AG08395 (cell line): ENCODE measurements around the gene TBC1D3G.
"Not testable (repeated sequence)": the region's sequence is repeated elsewhere in the genome, so short reads cannot be mapped to it uniquely, and the experiment has no call there.

Experiments
- DNase-seq: peaks from one replicate; pipeline ENCODE4 v3.0.0; 2012; ENCODE audit warnings: mixed read lengths, low spot score

TBC1D3G gene

DNA sequence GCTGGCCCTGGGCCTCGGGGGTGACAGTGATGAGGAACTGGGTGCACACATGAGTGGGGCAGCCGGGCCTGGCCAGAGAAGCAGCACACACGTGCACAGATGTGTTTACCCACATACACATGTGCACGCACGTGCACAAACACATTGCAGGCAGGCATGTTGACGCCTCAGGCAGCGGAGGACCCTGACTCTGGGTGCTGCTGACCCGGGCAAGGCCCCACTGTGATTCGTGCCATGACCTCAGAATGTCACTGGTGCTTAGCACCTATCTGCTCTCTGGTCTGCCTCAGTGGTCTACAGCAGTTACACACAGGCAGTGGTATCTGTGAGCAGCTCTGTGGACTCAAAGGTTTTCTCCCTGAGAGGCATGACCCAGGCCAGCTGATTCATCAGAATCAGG is at the start of gene TBC1D3G:
Gene TBC1D3G, plus strand, starts transcription at position 301 of the 400 bp plus-strand sequence. CDS start 1,528 bp downstream, outside the sequence.
- not testable (repeated sequence) for DNase-seq

DNA sequence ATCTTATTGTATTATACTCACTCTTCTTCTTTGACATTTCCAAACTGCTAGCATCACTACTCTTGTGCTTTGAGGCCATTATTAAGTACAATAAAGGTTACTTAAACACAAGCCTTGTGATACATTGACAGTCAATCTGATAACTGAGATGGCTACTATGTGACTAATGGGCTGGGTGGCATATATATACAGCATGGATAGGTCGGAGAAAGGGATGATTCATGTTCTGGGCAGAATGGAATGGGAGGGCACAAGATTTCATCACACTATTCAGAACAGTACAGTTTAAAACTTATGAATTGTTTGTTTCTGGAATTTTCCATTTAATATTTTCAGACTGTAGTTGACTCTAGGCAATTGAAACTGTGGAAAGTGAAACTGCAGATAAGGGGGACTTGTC is 40.4 kb upstream of the TBC1D3G start:
- not testable (repeated sequence) for DNase-seq

DNA sequence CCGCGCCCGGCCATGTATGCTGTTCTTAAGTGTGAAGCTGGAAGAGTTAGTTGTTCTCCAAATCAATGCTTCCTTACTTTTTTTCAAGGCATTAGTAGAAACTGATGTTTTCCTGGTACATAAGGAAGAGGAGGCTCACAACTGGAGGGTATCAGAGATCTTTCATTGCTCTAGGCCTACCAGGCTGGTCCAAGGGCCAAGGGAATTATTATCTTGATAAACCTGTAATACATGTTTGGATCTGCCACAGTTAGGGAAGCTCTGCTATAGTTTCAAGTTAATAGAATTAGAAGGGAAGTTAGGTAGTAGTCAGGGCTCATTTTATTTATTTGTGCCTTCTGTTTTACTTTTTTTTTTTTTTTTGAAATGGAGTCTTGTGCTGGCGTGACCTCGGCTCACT is 39.5 kb upstream of the TBC1D3G start:
- not testable (repeated sequence) for DNase-seq

DNA sequence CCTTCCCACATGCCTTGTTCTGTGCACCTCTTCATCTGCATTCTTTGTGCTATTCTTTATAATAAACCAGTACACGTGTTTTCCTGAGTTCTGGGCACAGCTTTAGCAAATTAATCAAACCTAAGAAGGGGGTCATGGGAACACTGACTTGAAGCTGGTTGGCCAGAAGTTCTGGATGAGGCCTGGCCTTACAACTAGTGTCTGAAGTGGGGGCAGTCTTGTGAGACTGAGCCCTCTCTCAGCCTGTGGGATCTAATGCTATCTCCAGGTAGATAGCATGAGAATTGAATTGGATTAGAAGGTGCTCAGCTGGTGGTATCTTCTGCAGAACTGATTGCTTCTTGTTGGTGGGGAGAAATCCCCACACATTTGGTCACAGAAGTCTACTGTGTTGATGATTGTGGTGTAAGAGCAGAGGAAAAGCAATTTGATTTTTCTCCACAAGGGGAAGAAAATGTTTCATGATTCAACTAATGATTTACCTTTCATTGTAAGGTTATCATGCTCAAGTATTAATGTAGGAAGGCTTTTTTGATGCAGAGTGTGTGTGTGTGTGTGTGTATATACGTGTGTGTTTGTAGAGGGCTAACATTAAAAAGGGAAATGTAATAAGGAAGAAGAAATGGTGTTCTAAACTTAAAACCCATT is 33.6 kb upstream of the TBC1D3G start:
- not testable (repeated sequence) for DNase-seq

DNA sequence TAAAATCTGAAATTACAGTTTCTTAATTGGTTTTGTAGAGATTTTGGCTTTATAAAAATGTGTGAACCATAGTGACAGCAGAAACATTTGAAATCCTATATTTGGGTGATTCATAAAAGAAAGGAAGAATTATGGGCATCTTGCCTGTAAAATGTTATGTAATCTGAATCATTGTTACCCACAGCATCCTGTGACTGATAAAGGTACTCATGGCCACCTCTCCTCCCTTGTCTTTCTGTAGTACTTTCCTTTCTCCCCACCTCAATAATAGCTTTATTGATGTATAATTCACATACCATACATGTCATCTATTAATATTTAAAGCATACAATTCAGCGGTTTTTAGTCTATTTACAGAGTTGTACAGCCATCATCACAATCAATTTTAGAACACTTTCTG is 28.5 kb upstream of the TBC1D3G start:
- DNase-seq = not testable (repeated sequence)

DNA sequence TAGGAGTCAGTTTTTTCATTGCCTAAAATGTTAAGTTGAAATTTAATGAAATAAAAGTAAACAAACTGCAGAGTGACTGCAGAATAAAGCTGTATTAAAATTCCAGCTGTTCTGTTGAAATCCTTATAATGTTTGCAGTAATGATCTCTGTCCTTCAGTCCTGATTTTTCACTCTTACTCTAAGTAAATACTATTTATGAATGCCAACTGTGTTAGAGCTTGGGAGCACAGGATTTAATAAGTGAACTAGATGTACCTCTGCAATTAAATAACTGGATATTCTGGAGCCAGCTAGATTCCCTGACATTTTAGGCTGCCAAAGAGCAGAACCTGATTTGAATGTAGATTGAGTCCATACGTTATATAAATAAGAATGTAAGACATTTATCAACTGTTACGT is 7.9 kb upstream of the TBC1D3G start:
- DNase-seq = not testable (repeated sequence)

DNA sequence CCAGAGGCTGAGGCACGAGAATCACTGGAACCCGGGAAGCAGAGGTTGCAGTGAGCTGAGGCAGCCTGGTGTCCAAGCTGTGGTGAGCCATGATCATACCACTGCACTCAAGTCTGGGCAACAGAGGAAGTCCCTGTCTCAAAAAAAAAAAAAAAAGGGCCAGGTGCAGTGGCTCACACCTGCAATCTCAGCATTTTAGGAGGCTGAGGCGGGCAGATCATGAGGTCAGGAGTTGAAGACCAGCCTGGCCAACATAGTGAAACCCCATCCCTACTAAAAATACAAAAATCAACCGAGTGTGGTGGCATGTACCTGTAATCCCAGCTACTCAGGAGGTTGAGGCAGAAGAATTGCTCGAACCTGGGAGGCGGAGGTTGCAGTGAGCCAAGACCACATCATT is 38.8 kb downstream of the TBC1D3G start:
- not testable (repeated sequence) for DNase-seq

DNA sequence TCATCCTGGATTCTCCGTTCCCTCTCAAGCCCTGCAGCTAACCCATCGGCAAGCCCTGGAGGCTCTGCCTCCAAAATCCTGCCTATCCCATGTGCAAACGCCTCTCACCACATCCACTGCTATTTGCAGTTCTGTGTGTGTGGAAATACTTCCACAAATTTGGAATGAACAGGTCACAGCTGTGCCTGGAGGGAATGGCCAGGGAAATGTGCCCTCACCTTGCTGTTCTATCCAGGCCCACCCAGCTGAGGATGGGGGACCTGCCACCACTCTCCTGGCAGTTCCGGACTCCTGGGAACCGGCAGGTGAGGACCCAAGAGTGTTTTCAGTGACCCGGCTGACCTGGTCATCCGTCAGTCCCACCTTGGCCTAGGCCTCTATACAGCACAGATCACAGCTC is 52.3 kb downstream of the TBC1D3G start:
- not testable (repeated sequence) for DNase-seq
